Measurements from ENCODE around the gene CHI3L2.

GRCh38 chr1:111220302-111220890 is 7.1 kb upstream of the CHI3L2 start:
- TF ChIP-seq, protein P1, sequence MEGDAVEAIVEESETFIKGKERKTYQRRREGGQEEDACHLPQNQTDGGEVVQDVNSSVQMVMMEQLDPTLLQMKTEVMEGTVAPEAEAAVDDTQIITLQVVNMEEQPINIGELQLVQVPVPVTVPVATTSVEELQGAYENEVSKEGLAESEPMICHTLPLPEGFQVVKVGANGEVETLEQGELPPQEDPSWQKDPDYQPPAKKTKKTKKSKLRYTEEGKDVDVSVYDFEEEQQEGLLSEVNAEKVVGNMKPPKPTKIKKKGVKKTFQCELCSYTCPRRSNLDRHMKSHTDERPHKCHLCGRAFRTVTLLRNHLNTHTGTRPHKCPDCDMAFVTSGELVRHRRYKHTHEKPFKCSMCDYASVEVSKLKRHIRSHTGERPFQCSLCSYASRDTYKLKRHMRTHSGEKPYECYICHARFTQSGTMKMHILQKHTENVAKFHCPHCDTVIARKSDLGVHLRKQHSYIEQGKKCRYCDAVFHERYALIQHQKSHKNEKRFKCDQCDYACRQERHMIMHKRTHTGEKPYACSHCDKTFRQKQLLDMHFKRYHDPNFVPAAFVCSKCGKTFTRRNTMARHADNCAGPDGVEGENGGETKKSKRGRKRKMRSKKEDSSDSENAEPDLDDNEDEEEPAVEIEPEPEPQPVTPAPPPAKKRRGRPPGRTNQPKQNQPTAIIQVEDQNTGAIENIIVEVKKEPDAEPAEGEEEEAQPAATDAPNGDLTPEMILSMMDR (IDR thresholded peaks at IDR 0.05) = no peak
- TF ChIP-seq POLR2A (IDR thresholded peaks at IDR 0.05) = no peak
